Esophagus squamous epithelium (tissue), 4 donors: ENCODE measurements around the gene NLGN1.

Experiments
- CTCF ChIP-seq, 6 experiments: fragments of 450-650 bp in 4 of 6; fragments of 200-600 bp in 2 of 6; sonication (generic) in 2 of 6; IDR thresholded peaks; one replicate each; pipeline ENCODE4 v1.5.1; 2016 to 2019; ENCODE audit warnings: antibody characterized with exemption in 6 of 6, mild to moderate bottlenecking in 4 of 6, moderate library complexity in 4 of 6
- POLR2A ChIP-seq, 4 donors: fragments of 450-650 bp; IDR thresholded peaks; one replicate each; pipeline ENCODE4 v1.6.1; 2017; ENCODE audit warnings: antibody characterized with exemption in 4 of 4, mild to moderate bottlenecking in 4 of 4, moderate library complexity in 3 of 4

DNA sequence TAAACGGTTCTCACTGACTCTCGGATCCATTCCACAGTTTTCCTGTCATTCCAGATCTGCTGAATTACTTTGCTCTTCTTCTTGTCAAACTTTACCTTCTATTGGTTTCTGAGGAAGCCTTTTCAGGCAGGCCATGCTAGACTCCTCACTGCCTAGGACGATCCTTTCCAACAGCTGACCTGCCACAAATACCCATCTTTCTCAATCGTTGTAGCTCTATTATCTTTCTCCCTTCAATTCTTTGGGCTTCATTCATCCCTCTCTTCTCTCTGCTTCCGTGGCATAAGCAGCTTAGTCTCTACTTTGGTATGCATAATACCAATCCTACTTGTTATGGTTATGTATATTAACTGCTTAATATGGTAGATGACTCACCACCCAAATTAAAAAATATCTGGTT is 421.8 kb downstream of the NLGN1 start:
- TF ChIP-seq CTCF (IDR thresholded peaks at IDR 0.05) (no peak), POLR2A (IDR thresholded peaks at IDR 0.05) (no peak)
